HL-60 (cell line): ENCODE data around the gene WFDC13.

ENCODE experiments used
- GABPA ChIP-seq: IDR thresholded peaks from 2 replicates; pipeline ENCODE4 v1.6.1; 2012; ENCODE audit warnings: low read depth
- POLR2AphosphoS5 ChIP-seq: IDR thresholded peaks from 2 replicates; pipeline ENCODE4 v1.6.1; 2012; ENCODE audit warnings: low read depth
- SPI1 ChIP-seq: IDR thresholded peaks from 2 replicates; pipeline ENCODE4 v1.6.1; 2012; ENCODE audit warnings: low read depth, mild to moderate bottlenecking, borderline replicate concordance
- TF ChIP-seq, protein P1 (sequence below): IDR thresholded peaks from one replicate; pipeline ENCODE4 v1.5.1; 2011; ENCODE audit warnings: low read length, control low read depth, inconsistent platforms; ENCODE audit not compliant: insufficient read depth
- TF ChIP-seq, protein P2 (sequence below): IDR thresholded peaks from 2 replicates; pipeline ENCODE4 v1.6.1; 2012; ENCODE audit warnings: low read depth; ENCODE audit not compliant: insufficient replicate concordance

DNA sequence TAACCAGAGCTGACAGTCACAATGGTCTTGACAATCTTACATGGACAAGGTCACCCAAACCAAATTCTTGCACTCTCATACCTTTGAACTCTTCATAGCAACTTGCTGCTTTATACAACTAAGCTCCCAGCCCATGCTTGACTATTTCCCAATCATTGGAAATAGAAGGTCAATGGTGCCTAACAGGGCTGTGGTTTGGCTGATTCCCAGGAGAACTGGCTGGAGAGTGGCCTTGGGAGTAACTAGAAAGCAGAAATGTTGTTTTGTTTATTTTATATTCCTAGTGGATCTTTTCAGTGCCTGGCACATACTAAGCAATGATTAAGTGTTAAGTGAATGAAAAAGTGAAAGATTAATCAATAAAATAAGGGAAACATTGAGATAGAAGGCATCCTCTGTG is 23.3 kb downstream of the WFDC13 start:
- TF ChIP-seq, protein P1, sequence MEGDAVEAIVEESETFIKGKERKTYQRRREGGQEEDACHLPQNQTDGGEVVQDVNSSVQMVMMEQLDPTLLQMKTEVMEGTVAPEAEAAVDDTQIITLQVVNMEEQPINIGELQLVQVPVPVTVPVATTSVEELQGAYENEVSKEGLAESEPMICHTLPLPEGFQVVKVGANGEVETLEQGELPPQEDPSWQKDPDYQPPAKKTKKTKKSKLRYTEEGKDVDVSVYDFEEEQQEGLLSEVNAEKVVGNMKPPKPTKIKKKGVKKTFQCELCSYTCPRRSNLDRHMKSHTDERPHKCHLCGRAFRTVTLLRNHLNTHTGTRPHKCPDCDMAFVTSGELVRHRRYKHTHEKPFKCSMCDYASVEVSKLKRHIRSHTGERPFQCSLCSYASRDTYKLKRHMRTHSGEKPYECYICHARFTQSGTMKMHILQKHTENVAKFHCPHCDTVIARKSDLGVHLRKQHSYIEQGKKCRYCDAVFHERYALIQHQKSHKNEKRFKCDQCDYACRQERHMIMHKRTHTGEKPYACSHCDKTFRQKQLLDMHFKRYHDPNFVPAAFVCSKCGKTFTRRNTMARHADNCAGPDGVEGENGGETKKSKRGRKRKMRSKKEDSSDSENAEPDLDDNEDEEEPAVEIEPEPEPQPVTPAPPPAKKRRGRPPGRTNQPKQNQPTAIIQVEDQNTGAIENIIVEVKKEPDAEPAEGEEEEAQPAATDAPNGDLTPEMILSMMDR, result no peak
- TF ChIP-seq, protein P2, sequence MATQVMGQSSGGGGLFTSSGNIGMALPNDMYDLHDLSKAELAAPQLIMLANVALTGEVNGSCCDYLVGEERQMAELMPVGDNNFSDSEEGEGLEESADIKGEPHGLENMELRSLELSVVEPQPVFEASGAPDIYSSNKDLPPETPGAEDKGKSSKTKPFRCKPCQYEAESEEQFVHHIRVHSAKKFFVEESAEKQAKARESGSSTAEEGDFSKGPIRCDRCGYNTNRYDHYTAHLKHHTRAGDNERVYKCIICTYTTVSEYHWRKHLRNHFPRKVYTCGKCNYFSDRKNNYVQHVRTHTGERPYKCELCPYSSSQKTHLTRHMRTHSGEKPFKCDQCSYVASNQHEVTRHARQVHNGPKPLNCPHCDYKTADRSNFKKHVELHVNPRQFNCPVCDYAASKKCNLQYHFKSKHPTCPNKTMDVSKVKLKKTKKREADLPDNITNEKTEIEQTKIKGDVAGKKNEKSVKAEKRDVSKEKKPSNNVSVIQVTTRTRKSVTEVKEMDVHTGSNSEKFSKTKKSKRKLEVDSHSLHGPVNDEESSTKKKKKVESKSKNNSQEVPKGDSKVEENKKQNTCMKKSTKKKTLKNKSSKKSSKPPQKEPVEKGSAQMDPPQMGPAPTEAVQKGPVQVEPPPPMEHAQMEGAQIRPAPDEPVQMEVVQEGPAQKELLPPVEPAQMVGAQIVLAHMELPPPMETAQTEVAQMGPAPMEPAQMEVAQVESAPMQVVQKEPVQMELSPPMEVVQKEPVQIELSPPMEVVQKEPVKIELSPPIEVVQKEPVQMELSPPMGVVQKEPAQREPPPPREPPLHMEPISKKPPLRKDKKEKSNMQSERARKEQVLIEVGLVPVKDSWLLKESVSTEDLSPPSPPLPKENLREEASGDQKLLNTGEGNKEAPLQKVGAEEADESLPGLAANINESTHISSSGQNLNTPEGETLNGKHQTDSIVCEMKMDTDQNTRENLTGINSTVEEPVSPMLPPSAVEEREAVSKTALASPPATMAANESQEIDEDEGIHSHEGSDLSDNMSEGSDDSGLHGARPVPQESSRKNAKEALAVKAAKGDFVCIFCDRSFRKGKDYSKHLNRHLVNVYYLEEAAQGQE, result no peak
- TF ChIP-seq SPI1 (no peak), POLR2AphosphoS5 (no peak), GABPA (no peak)
